CD4-positive, alpha-beta T cell treated with Interleukin-10 for 1 hour (primary cell): ENCODE data around the gene CADM2.

Source experiments
- DNase-seq: peaks from one replicate; pipeline ENCODE4 v3.0.0-alpha.2; 2020

Gene CADM2

GRCh38 chr3:86047161-86047560 lies 1088.4 kb downstream of the CADM2 start:
- no peak for DNase-seq

DNA sequence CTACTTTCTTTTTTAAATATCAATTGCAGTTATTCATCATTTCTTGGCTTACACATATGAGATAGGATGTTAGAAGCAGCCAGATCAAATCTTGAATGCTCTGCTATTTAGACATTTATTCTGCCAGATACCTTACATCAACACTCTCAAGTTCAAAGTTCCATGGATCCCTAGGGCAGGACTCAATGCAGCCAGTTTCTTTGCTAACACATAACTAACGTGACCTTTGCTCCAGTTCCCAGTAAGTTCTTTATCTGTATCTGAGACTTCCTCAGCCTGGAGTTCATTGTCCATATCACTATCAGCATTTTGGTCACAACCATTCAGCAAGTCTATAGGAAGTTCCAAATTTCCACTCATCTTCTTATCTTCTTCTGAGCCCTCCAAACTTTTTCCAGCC lies 1092.3 kb downstream of the CADM2 start:
- no peak for DNase-seq

GRCh38 chr3:86056032-86056431 lies 1097.2 kb downstream of the CADM2 start:
- no peak for DNase-seq

GRCh38 chr3:86056962-86057361 lies 1098.2 kb downstream of the CADM2 start:
- no peak for DNase-seq

DNA sequence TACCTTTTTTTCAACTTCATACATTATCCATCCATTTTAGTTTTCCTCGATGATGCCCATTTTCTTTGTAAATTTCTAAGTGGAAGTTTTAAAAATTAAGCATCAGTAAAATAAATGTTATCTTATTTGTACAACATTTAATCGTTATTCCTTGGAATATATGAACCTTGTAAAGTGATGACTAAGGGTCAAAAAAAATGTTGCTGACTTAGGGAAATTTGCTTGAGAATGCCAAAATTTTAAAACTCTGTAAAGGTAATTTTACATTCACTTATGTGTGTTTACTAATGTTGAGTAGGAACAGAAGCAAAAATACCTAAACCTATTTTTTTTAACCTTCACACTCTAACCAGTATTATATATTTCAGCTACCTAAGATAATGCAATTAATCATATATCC lies 1115.0 kb downstream of the CADM2 start:
- no peak for DNase-seq

DNA sequence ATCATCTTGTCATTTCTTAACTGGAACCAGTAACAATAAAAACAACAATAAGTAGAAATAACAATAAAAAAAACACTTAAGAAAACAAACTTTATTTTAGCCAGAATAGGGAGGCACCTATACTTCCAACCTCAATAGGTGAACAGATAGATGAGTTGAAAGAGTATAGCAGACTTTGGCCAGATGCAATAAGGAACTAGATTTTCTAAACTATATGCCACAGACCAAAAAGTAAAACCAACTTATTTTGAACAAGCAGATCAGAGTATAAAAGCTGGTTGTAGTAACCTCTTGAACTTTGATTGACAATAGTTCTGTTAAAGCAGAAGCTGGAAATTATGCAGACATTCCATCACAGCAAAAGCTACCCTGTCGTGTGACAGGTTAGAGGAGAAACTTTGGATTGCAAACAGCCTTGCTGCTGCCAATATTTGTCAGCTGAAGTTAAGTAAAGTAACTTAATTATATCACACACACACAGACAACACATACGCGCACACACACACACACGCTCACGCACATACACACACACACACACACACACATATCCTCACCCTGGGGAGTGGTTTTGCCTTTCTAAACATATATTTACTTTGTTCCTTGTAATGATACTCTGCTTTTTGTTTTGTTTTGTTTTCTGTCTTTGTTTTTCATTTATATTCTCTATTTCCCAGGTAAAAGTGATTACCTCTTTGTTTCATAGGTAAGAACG lies 1128.5 kb downstream of the CADM2 start:
- no peak for DNase-seq

GRCh38 chr3:86104154-86104553 lies 1145.4 kb downstream of the CADM2 start:
- DNase-seq = no peak

- no peak for DNase-seq
Observed at GRCh38 chr3:86109434-86109833, 1150.6 kb downstream of the CADM2 start.
